ENCODE data around the gene HOXA5.

DNA sequence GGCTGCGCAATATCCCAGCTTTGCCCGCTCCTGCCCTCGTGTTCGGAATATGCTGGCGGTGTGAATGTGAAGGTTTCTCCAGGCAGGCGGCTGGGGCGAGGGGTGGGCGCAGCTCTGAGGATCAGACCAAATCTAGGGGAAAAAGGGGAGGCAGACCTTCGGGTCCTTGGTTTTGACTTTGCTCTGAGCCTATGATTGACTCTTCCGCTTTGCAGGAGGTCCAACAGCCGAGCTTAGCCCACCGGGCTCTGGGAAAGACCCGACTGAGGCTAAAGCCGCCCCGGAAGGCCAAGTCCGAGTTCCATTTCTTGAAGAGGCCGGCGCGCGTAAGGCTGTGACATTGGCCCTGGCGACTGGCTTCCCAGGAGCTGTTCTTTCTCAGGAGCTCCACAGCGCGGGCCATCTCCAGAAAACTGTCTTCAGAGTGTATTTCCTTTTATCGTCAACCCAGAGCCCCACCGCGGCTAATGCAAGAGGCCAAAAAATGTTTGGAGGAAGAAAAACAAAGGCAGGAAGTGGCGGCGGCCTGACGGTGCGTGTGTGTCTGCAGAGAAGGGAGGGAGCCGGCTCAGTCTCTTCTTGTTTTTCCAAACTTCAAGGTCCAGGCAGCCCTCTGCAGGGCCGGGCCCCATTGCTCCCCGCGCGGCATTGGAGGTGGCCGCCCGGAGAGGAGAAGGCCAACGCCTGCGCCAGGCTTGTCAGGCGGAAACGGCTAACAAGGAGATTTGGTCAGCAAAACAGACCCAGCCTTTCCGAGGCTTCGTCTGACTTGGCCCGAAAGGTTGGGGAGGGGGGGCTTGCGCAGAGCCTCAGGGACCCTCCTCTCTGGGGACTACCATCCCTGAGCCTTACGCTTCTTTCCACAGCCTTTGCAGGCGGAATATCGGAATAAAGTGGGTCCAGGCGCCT lies 45.2 kb upstream of the HOXA5 start:
- TF ChIP-seq ZBTB33 (IDR thresholded peaks at IDR 0.05; ENCODE audit: extremely low read depth, insufficient replicate concordance, low read length) (no peak), ELF1 (IDR thresholded peaks at IDR 0.05; ENCODE audit: borderline replicate concordance, low read depth) (no peak)
- TF ChIP-seq, protein P1, sequence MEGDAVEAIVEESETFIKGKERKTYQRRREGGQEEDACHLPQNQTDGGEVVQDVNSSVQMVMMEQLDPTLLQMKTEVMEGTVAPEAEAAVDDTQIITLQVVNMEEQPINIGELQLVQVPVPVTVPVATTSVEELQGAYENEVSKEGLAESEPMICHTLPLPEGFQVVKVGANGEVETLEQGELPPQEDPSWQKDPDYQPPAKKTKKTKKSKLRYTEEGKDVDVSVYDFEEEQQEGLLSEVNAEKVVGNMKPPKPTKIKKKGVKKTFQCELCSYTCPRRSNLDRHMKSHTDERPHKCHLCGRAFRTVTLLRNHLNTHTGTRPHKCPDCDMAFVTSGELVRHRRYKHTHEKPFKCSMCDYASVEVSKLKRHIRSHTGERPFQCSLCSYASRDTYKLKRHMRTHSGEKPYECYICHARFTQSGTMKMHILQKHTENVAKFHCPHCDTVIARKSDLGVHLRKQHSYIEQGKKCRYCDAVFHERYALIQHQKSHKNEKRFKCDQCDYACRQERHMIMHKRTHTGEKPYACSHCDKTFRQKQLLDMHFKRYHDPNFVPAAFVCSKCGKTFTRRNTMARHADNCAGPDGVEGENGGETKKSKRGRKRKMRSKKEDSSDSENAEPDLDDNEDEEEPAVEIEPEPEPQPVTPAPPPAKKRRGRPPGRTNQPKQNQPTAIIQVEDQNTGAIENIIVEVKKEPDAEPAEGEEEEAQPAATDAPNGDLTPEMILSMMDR (IDR thresholded peaks at IDR 0.05 in 2 of 3, conservative IDR thresholded peaks at IDR 0.05 in 1 of 3; ENCODE audit: borderline replicate concordance in 1 of 3, insufficient read depth in 1 of 3, low read depth in 2 of 3, low read length in 2 of 3), result no peak
